Liver (tissue), 9 donors: Measurements from ENCODE around the gene BCL2. TPM values are rescaled to one million over a fixed set of nuclear protein-coding genes. Genes with fewer than 3 reads are reported as not detected.

Experiments used
- DNase-seq: peaks from one replicate; pipeline ENCODE4 v3.0.0-alpha.2; 2017; ENCODE audit warnings: low spot score
- H3K27ac ChIP-seq, 2 donors: one replicate each; pipeline ENCODE4 v1.7.0; 2013; ENCODE audit warnings: inconsistent platforms in 2 of 2, low read length in 2 of 2, control low read depth in 1 of 2, low read depth in 1 of 2, mild to moderate bottlenecking in 1 of 2
- H3K27me3 ChIP-seq, 4 donors: one replicate each; pipeline versions ENCODE4 v1.6.1 to v1.7.0; 2013; ENCODE audit warnings: low read length in 3 of 4, inconsistent platforms in 1 of 4, mild to moderate bottlenecking in 1 of 4, moderate library complexity in 1 of 4; ENCODE audit not compliant: control insufficient read depth in 4 of 4, insufficient read depth in 4 of 4
- H3K36me3 ChIP-seq, 4 donors: one replicate each; pipeline versions ENCODE4 v1.6.1 to v1.7.0; 2013; ENCODE audit warnings: low read length in 3 of 4, mild to moderate bottlenecking in 3 of 4, low read depth in 1 of 4, moderate library complexity in 1 of 4; ENCODE audit not compliant: control insufficient read depth in 4 of 4, insufficient read depth in 3 of 4
- H3K4me1 ChIP-seq, 4 donors: one replicate each; pipeline versions ENCODE4 v1.6.1 to v1.7.0; 2013; ENCODE audit warnings: low read length in 3 of 4, mild to moderate bottlenecking in 3 of 4, moderate library complexity in 1 of 4; ENCODE audit not compliant: control insufficient read depth in 4 of 4, insufficient read depth in 4 of 4
- H3K4me3 ChIP-seq, 3 donors: one replicate each; pipeline versions ENCODE4 v1.6.1 to v1.7.0; 2013; ENCODE audit warnings: low read length in 3 of 3, control low read depth in 1 of 3, low read depth in 1 of 3, mild to moderate bottlenecking in 1 of 3
- H3K9ac ChIP-seq, 2 donors: one replicate each; pipeline ENCODE4 v1.7.0; 2013; ENCODE audit warnings: low read length in 2 of 2, mild to moderate bottlenecking in 2 of 2, moderate library complexity in 2 of 2, control low read depth in 1 of 2, low read depth in 1 of 2
- H3K9me3 ChIP-seq, 4 donors: one replicate each; pipeline versions ENCODE4 v1.6.1 to v1.7.0; 2013; ENCODE audit warnings: low read length in 3 of 4; ENCODE audit not compliant: control insufficient read depth in 4 of 4
- ATF3 ChIP-seq: IDR thresholded peaks from 2 replicates; pipeline ENCODE4 v1.6.1; 2016; ENCODE audit warnings: antibody characterized with exemption
- CTCF ChIP-seq: fragments of 150-350 bp; IDR thresholded peaks from 2 replicates; pipeline ENCODE4 v1.5.1; 2017; ENCODE audit warnings: improper control_type of control experiment, low read depth, low read length; ENCODE audit not compliant: missing input control
- EGR1 ChIP-seq, 2 donors: IDR thresholded peaks; 2 replicates each; pipeline ENCODE4 v1.6.1; 2016 to 2018; ENCODE audit warnings: antibody characterized with exemption in 2 of 2, low read depth in 2 of 2
- FOXA1 ChIP-seq: IDR thresholded peaks from 2 replicates; pipeline ENCODE4 v1.6.1; 2016; ENCODE audit warnings: antibody characterized with exemption
- FOXA2 ChIP-seq: IDR thresholded peaks from 2 replicates; pipeline ENCODE4 v1.6.1; 2016; ENCODE audit warnings: antibody characterized with exemption
- GABPA ChIP-seq, 2 donors: IDR thresholded peaks in 1 of 2; conservative IDR thresholded peaks in 1 of 2; 2 replicates each; pipeline ENCODE4 v1.6.1; 2016; ENCODE audit warnings: antibody characterized with exemption in 2 of 2, mild to moderate bottlenecking in 1 of 2, moderate library complexity in 1 of 2
- HNF4A ChIP-seq, 2 donors: conservative IDR thresholded peaks; 2 replicates each; pipeline ENCODE4 v1.6.1; 2016; ENCODE audit warnings: antibody characterized with exemption in 2 of 2, mild to moderate bottlenecking in 2 of 2
- HNF4G ChIP-seq: IDR thresholded peaks from 2 replicates; pipeline ENCODE4 v1.6.1; 2016; ENCODE audit warnings: antibody characterized with exemption
- MAX ChIP-seq: IDR thresholded peaks from 2 replicates; pipeline ENCODE4 v1.6.1; 2016; ENCODE audit warnings: antibody characterized with exemption
- NR2F2 ChIP-seq: IDR thresholded peaks from 2 replicates; pipeline ENCODE4 v1.6.1; 2016; ENCODE audit warnings: antibody characterized with exemption
- RAD21 ChIP-seq, 2 donors: IDR thresholded peaks; 2 replicates each; pipeline ENCODE4 v1.6.1; 2016; ENCODE audit warnings: antibody characterized with exemption in 2 of 2, mild to moderate bottlenecking in 2 of 2
- RXRA ChIP-seq, 2 donors: IDR thresholded peaks; 2 replicates each; pipeline ENCODE4 v1.6.1; 2017 to 2018; ENCODE audit warnings: antibody characterized with exemption in 2 of 2, mild to moderate bottlenecking in 1 of 2
- SP1 ChIP-seq: IDR thresholded peaks from 2 replicates; pipeline ENCODE4 v1.6.1; 2018; ENCODE audit warnings: antibody characterized with exemption, mild to moderate bottlenecking
- TAF1 ChIP-seq: conservative IDR thresholded peaks from 2 replicates; pipeline ENCODE4 v1.6.1; 2016; ENCODE audit warnings: antibody characterized with exemption, mild to moderate bottlenecking
- YY1 ChIP-seq: IDR thresholded peaks from 2 replicates; pipeline ENCODE4 v1.6.1; 2016; ENCODE audit warnings: antibody characterized with exemption, mild to moderate bottlenecking
- ZBTB33 ChIP-seq: IDR thresholded peaks from 2 replicates; pipeline ENCODE4 v1.6.1; 2016; ENCODE audit warnings: antibody characterized with exemption
- WGBS: extraction: QIAGEN DNeasy Blood & Tissue Kit; methylation state at CpG from one replicate; pipeline ENCODE4 v1.1.7; 2013; 5-methylcytosine and 5-hydroxymethylcytosine counted together
- polyA plus RNA-seq, 2 donors: library from polyadenylated mRNA; stranded (reverse) in 1 of 2; unstranded in 1 of 2; fragments of 200-250 nt in 1 of 2; fragments of >200 nt in 1 of 2; fragmentation: Nextera tagmentation in 1 of 2; extraction: Ambion mirVana in 1 of 2; gene quantifications; one replicate each; pipeline versions ENCODE4 v1.2.1 to v1.2.3, GENCODE V29; 2013 to 2015
- total RNA-seq, 2 donors: library from RNA; depleted of rRNA; stranded (reverse); fragments of >200 nt; gene quantifications; one replicate each; pipeline ENCODE4 v1.2.3, GENCODE V29; 2014
- TF ChIP-seq, protein P1 (sequence below): IDR thresholded peaks from 2 replicates; pipeline ENCODE4 v1.6.1; 2016; ENCODE audit warnings: antibody characterized with exemption, mild to moderate bottlenecking
- donor health status: healthy.
- donor health status: healthy.
- donor health status: healthy.
- donor health status: healthy.
- donor health status: healthy.

BCL2 gene
- total and polyA plus RNA-seq, 4 donors, result 0.40 to 3.9 (median 1.4) TPM

- no peak for TF ChIP-seq HNF4A (conservative IDR thresholded peaks at IDR 0.05)
Measured at GRCh38 chr18:63154350-63155152, 165.0 kb downstream of the BCL2 start (continued).

GRCh38 chr18:63152791-63153190 lies 166.8 kb downstream of the BCL2 start:
- Histone ChIP-seq H3K27me3 (no peaks in the 10 kb centered on the region), H3K36me3 (no peaks in the 10 kb centered on the region), H3K27ac (no peak overlapping the region), H3K9me3 (no peaks in the 10 kb centered on the region), H3K9ac (no peak overlapping the region), H3K4me1 (peaks cover 3 to 25% (median 18%) of the 10 kb centered on the region in 4 donors), H3K4me3 (no peak overlapping the region)
- DNase-seq, result no peak
- WGBS, result 98% methylated on average over 7 of the region's 7 CpGs
- TF ChIP-seq HNF4G, result no peak
- no peak for TF ChIP-seq HNF4A (conservative IDR thresholded peaks at IDR 0.05)
- no peak for TF ChIP-seq GABPA (IDR thresholded peaks at IDR 0.05 in 1 of 2, conservative IDR thresholded peaks at IDR 0.05 in 1 of 2)
- TF ChIP-seq SP1, result no peak
- no peak for TF ChIP-seq MAX
- no peak for TF ChIP-seq ATF3
- no peak for TF ChIP-seq RAD21 (IDR thresholded peaks at IDR 0.05)
- no peak for TF ChIP-seq TAF1
- TF ChIP-seq, protein P1, sequence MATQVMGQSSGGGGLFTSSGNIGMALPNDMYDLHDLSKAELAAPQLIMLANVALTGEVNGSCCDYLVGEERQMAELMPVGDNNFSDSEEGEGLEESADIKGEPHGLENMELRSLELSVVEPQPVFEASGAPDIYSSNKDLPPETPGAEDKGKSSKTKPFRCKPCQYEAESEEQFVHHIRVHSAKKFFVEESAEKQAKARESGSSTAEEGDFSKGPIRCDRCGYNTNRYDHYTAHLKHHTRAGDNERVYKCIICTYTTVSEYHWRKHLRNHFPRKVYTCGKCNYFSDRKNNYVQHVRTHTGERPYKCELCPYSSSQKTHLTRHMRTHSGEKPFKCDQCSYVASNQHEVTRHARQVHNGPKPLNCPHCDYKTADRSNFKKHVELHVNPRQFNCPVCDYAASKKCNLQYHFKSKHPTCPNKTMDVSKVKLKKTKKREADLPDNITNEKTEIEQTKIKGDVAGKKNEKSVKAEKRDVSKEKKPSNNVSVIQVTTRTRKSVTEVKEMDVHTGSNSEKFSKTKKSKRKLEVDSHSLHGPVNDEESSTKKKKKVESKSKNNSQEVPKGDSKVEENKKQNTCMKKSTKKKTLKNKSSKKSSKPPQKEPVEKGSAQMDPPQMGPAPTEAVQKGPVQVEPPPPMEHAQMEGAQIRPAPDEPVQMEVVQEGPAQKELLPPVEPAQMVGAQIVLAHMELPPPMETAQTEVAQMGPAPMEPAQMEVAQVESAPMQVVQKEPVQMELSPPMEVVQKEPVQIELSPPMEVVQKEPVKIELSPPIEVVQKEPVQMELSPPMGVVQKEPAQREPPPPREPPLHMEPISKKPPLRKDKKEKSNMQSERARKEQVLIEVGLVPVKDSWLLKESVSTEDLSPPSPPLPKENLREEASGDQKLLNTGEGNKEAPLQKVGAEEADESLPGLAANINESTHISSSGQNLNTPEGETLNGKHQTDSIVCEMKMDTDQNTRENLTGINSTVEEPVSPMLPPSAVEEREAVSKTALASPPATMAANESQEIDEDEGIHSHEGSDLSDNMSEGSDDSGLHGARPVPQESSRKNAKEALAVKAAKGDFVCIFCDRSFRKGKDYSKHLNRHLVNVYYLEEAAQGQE, result no peak
- TF ChIP-seq FOXA1, result no peak
- no peak for TF ChIP-seq EGR1 (IDR thresholded peaks at IDR 0.05; ENCODE audit: low read depth in 2 of 2)
- no peak for TF ChIP-seq RXRA (IDR thresholded peaks at IDR 0.05)
- no peak for TF ChIP-seq ZBTB33
- no peak for TF ChIP-seq YY1
- no peak for TF ChIP-seq FOXA2
- TF ChIP-seq NR2F2, result no peak
- no peak for TF ChIP-seq CTCF
